Measurements from ENCODE around the gene LKAAEAR1. TPM values are rescaled to one million over a fixed set of nuclear protein-coding genes. Genes with fewer than 3 reads are reported as not detected.

LKAAEAR1 gene
- total and polyA plus RNA-seq, 2 experiments from 2014 or later, result 1.2 TPM; not detected in 1

DNA sequence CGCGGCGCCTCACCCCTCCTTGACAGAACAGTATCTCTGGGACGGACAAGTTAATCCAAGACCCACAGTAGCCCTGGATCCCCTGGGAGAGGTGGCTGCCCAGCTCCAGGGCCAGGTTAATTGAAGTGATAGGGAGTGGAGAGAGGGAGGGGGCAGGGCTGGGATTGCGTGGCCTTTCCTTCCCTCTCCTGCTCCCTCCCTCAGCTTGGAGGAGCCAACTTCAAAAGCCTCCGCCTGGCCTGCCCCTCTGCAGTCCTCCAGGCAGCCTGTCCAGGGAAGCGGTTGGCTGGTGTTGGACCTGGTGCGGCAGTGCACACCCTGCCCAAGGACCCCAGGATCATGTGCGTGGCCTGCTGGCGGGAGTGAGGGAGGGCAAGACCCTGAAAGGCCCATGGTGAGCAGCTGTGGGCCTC is 48.3 kb downstream of the LKAAEAR1 start, which contains the start of gene C20orf204:
Gene C20orf204 (plus strand): TSS at position 250 of the 413 bp plus-strand sequence. CDS start 142 bp downstream, at position 392.
- Histone ChIP-seq H3K27me3 (peaks cover 30% of the 10 kb centered on the region), H3K27ac (no peak within 1 kb of the TSS), H3K9me2 (replicated peaks; ENCODE audit: insufficient read depth) (no peaks in the 10 kb centered on the region), H3K9me3 (ENCODE audit: low read depth) (no peaks in the 10 kb centered on the region), H3K4me1 (ENCODE audit: insufficient read depth) (peaks cover 17% of the 10 kb centered on the region), H2AFZ (no peak within 1 kb of the TSS), H3K36me3 (replicated peaks; ENCODE audit: insufficient read depth, low read depth) (no peaks in the 10 kb centered on the region), H3K4me3 (no peak within 1 kb of the TSS), H4K20me1 (ENCODE audit: insufficient read depth, poor library complexity, severe bottlenecking) (peaks cover 14% of the 10 kb centered on the region), H3K4me2 (no peak within 1 kb of the TSS), H3K79me2 (no peaks in the 10 kb centered on the region)
- 68% methylated on average over 9 of the region's 10 CpGs for WGBS (ENCODE audit: low lambda C conversion rate, missing lambda C conversion rate)
- DNase-seq (ENCODE audit: low spot score), result no peak
- TF ChIP-seq EZH2 (IDR thresholded peaks at IDR 0.05; ENCODE audit: borderline replicate concordance) (no peak), CTCF (IDR thresholded peaks at IDR 0.05; ENCODE audit: poor library complexity) (no peak), EZH2phosphoT487 (IDR thresholded peaks at IDR 0.05; ENCODE audit: low read depth, severe bottlenecking, unreplicated experiment) (no peak)

- TF ChIP-seq EZH2phosphoT487 (IDR thresholded peaks at IDR 0.05; ENCODE audit: low read depth, severe bottlenecking, unreplicated experiment) (no peak), CTCF (IDR thresholded peaks at IDR 0.05; ENCODE audit: poor library complexity) (no peak), EZH2 (IDR thresholded peaks at IDR 0.05; ENCODE audit: borderline replicate concordance) (no peak)
- Histone ChIP-seq H3K36me3 (replicated peaks; ENCODE audit: insufficient read depth, low read depth) (no peaks in the 10 kb centered on the region), H3K4me2 (no peak overlapping the region), H3K27ac (no peak overlapping the region), H3K27me3 (peaks cover 24% of the 10 kb centered on the region), H2AFZ (no peak overlapping the region), H4K20me1 (ENCODE audit: insufficient read depth, poor library complexity, severe bottlenecking) (peaks cover 15% of the 10 kb centered on the region), H3K79me2 (no peaks in the 10 kb centered on the region), H3K9me2 (replicated peaks; ENCODE audit: insufficient read depth) (no peaks in the 10 kb centered on the region), H3K4me3 (no peak overlapping the region), H3K9me3 (ENCODE audit: low read depth) (no peaks in the 10 kb centered on the region), H3K4me1 (ENCODE audit: insufficient read depth) (peaks cover 17% of the 10 kb centered on the region)
- no peak for DNase-seq (ENCODE audit: low spot score)
- WGBS (ENCODE audit: low lambda C conversion rate, missing lambda C conversion rate), result 73% methylated on average over 17 of the region's 17 CpGs
Measured at GRCh38 chr20:64035066-64035932, 48.9 kb downstream of the LKAAEAR1 start.

DNA sequence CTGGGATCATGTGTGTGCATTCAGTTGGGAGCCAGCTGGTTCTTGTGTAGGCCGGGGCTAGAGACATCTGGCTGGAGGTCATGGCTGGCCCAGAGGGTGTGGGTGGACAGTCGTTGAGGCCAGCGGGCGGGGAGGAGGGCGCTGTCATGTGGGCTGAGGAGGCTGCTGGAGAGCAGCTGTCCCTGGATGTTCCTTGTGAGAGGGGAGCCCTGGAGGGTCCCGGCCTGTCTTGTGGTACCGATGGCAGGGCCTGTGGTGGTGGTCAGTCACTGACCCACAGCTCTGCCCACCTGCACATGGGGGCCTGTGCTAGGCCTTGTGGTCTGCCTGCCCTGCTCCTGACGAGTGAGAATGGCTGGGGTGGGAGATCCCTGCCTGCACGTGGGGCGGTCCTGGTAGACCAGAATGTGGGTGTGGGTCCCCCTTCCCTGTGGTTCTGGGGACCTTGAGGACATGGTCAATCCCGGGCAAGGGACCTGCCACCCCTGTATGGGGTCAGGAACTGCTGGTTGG is 50.2 kb downstream of the LKAAEAR1 start:
- 90% methylated on average over 11 of the region's 11 CpGs for WGBS (ENCODE audit: low lambda C conversion rate, missing lambda C conversion rate)
- DNase-seq (ENCODE audit: low spot score), result no peak

More for the DNA sequence above, 50.2 kb downstream of the LKAAEAR1 start:
- no peak overlapping the region for H3K4me2 ChIP-seq
- H3K79me2 ChIP-seq, result no peaks in the 10 kb centered on the region
- peaks cover 14% of the 10 kb centered on the region for H3K27me3 ChIP-seq
- H3K4me3 ChIP-seq, result no peak overlapping the region
- no peak for TF ChIP-seq EZH2 (IDR thresholded peaks at IDR 0.05; ENCODE audit: borderline replicate concordance)
- no peak for TF ChIP-seq CTCF (IDR thresholded peaks at IDR 0.05; ENCODE audit: poor library complexity)
- no peak for TF ChIP-seq EZH2phosphoT487 (IDR thresholded peaks at IDR 0.05; ENCODE audit: low read depth, severe bottlenecking, unreplicated experiment)
- no peak overlapping the region for H3K27ac ChIP-seq
- H4K20me1 ChIP-seq (ENCODE audit: insufficient read depth, poor library complexity, severe bottlenecking), result peaks cover 20% of the 10 kb centered on the region
- peaks cover 12% of the 10 kb centered on the region for H3K4me1 ChIP-seq (ENCODE audit: insufficient read depth)
- no peaks in the 10 kb centered on the region for H3K36me3 ChIP-seq (replicated peaks; ENCODE audit: insufficient read depth, low read depth)
- H2AFZ ChIP-seq, result no peak overlapping the region
- no peaks in the 10 kb centered on the region for H3K9me2 ChIP-seq (replicated peaks; ENCODE audit: insufficient read depth)
- H3K9me3 ChIP-seq (ENCODE audit: low read depth), result no peaks in the 10 kb centered on the region

Small RNAs within 50 kb of the gene (microRNA-seq; reads per million reads assigned to microRNA genes)
- not detected for gene MIR6813

Small RNAs within 50 kb of the gene (small RNA-seq; reads per million reads assigned to genes)
- gene AL355803.1 (not detected), gene MIR6813 (not detected)

Other genes starting within 250 kb of the LKAAEAR1 start
- not detected in 2 replicates for gene ABHD16B, start 222.9 kb downstream of the LKAAEAR1 start, total RNA-seq
- gene ABHD16B, start 222.9 kb downstream of the LKAAEAR1 start, polyA plus RNA-seq, result 0.68 and 0.95 TPM in 2 replicates
- gene TPD52L2, start 219.1 kb downstream of the LKAAEAR1 start, total RNA-seq, result 83.2 and 86.2 TPM in 2 replicates
- gene TPD52L2, start 219.1 kb downstream of the LKAAEAR1 start, polyA plus RNA-seq, result 93.8 and 98.1 TPM in 2 replicates
- gene DNAJC5, start 189.3 kb downstream of the LKAAEAR1 start, total RNA-seq, result 34.0 and 39.6 TPM in 2 replicates
- 6.6 and 10.2 TPM in 2 replicates for gene DNAJC5, start 189.3 kb downstream of the LKAAEAR1 start, polyA plus RNA-seq
- 18.5 and 20.0 TPM in 2 replicates for gene UCKL1, start 128.0 kb downstream of the LKAAEAR1 start, total RNA-seq
- 52.2 and 62.9 TPM in 2 replicates for gene UCKL1, start 128.0 kb downstream of the LKAAEAR1 start, polyA plus RNA-seq
- gene ZNF512B, start 114.5 kb downstream of the LKAAEAR1 start, total RNA-seq, result 11.5 and 13.5 TPM in 2 replicates
- gene ZNF512B, start 114.5 kb downstream of the LKAAEAR1 start, polyA plus RNA-seq, result 10.1 and 12.4 TPM in 2 replicates
- 1.1 and 1.6 TPM in 2 replicates for gene SAMD10, start 104.8 kb downstream of the LKAAEAR1 start, total RNA-seq
- 11.0 and 11.7 TPM in 2 replicates for gene SAMD10, start 104.8 kb downstream of the LKAAEAR1 start, polyA plus RNA-seq
- gene PRPF6, start 103.3 kb downstream of the LKAAEAR1 start, total RNA-seq, result 35.6 and 41.3 TPM in 2 replicates
- 37.3 and 43.1 TPM in 2 replicates for gene PRPF6, start 103.3 kb downstream of the LKAAEAR1 start, polyA plus RNA-seq
- gene C20orf204, start 48.2 kb downstream of the LKAAEAR1 start, total RNA-seq, result 0.57 and 0.72 TPM in 2 replicates
- 0.85 and 1.7 TPM in 2 replicates for gene C20orf204, start 48.2 kb downstream of the LKAAEAR1 start, polyA plus RNA-seq
- not detected in 2 replicates for gene SOX18, start 34.8 kb downstream of the LKAAEAR1 start, total RNA-seq
- 1.9 and 2.0 TPM in 2 replicates for gene SOX18, start 34.8 kb downstream of the LKAAEAR1 start, polyA plus RNA-seq
- 23.8 and 26.0 TPM in 2 replicates for gene TCEA2, start 21.2 kb downstream of the LKAAEAR1 start, total RNA-seq
- gene TCEA2, start 21.2 kb downstream of the LKAAEAR1 start, polyA plus RNA-seq, result 74.2 and 80.0 TPM in 2 replicates
- 8.1 and 8.8 TPM in 2 replicates for gene RGS19, start 4.9 kb downstream of the LKAAEAR1 start, total RNA-seq
- gene RGS19, start 4.9 kb downstream of the LKAAEAR1 start, polyA plus RNA-seq, result 10.9 and 13.5 TPM in 2 replicates
- gene OPRL1, start 4.3 kb downstream of the LKAAEAR1 start, total RNA-seq, result 1.1 and 1.5 TPM in 2 replicates
- 0.50 and 0.90 TPM in 2 replicates for gene OPRL1, start 4.3 kb downstream of the LKAAEAR1 start, polyA plus RNA-seq
- gene NPBWR2, start 23.2 kb upstream of the LKAAEAR1 start, total RNA-seq, result not detected in 2 replicates
- not detected in 2 replicates for gene NPBWR2, start 23.2 kb upstream of the LKAAEAR1 start, polyA plus RNA-seq
- 0.03 and 0.08 TPM in 2 replicates for gene MYT1, start 80.1 kb upstream of the LKAAEAR1 start, total RNA-seq
- gene MYT1, start 80.1 kb upstream of the LKAAEAR1 start, polyA plus RNA-seq, result 0.05 and 0.06 TPM in 2 replicates
- gene PCMTD2, start 171.3 kb upstream of the LKAAEAR1 start, total RNA-seq, result 68.4 and 79.2 TPM in 2 replicates
- 37.7 and 38.4 TPM in 2 replicates for gene PCMTD2, start 171.3 kb upstream of the LKAAEAR1 start, polyA plus RNA-seq

Data from hepatocyte (in vitro differentiated cells).